ENCODE results near the gene HK2.

- TF ChIP-seq CTCF (IDR thresholded peaks at IDR 0.05) (no peak), POLR2A (IDR thresholded peaks at IDR 0.05) (no peak)
Observed at GRCh38 chr2:74883011-74883410, 49.1 kb downstream of the HK2 start.

All from uterus (tissue), 2 donors.